GM12875 (cell line): Measurements from ENCODE around the gene DR1.
"Not testable (repeated sequence)": the region's sequence is repeated elsewhere in the genome, so short reads cannot be mapped to it uniquely, and the experiment has no call there.

Source experiments
- H3K4me3 ChIP-seq: one replicate; pipeline ENCODE4 v1.5.1; 2011; ENCODE audit warnings: low read depth, low read length, control low read depth
- CTCF ChIP-seq: IDR thresholded peaks from 2 replicates; pipeline ENCODE4 v1.5.1; 2011; ENCODE audit warnings: low read depth, mild to moderate bottlenecking, control low read depth, inconsistent platforms, low read length, moderate library complexity, borderline replicate concordance; ENCODE audit not compliant: insufficient read depth

DR1 gene

GRCh38 chr1:93374334-93375106 lies 28.8 kb downstream of the DR1 start:
- TF ChIP-seq CTCF = no peak

DNA sequence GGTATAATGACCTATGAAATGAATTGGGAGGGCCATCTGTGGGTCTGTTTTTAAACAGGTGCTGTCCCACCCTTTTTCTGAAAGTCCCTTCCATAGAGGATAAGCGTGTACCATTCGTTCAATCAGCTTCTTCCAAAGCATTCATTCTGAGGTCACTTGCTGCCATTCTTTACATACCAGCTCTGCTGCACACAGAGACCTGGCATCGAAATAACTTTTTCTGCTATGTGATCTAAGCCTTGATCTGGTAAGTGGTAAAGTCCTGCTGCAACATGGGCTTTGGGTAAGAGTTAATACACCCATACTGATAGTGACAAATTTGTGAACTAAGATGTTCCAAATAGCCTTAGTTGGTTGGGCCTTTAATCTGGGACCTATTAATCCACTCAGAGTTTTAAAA lies 38.9 kb downstream of the DR1 start:
- no peak overlapping the region for H3K4me3 ChIP-seq
- TF ChIP-seq CTCF = no peak

More at GRCh38 chr1:93374334-93375106, 28.8 kb downstream of the DR1 start:
- H3K4me3 ChIP-seq = no peak overlapping the region

- not testable (repeated sequence) for H3K4me3 ChIP-seq
Observed at GRCh38 chr1:93386268-93386667, 40.6 kb downstream of the DR1 start.

- H3K4me3 ChIP-seq = no peak overlapping the region
- no peak for TF ChIP-seq CTCF
Observed at GRCh38 chr1:93394514-93394913, 48.8 kb downstream of the DR1 start.

GRCh38 chr1:93395195-93395594 lies 49.5 kb downstream of the DR1 start:
- TF ChIP-seq CTCF = no peak
- H3K4me3 ChIP-seq = no peak overlapping the region

DNA sequence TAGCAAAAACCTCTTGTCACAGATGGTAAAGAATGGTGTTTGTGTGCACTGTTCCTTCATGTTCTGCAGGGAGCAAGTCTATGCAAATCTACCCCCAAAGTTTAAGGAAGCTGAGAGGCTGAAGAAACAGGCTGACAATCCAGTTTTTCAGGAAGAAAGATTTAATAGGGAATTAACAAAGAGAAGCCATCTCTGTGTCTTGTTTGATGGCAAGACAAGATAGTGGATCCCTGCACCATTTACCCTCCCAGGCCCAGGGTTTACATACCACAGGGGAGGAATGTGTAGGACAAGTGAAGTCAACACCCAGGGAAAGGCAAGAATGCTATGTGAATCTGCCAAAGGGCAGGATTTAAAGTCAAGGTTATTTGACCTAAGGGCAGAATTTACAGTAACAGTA lies 54.1 kb downstream of the DR1 start:
- TF ChIP-seq CTCF = no peak
- H3K4me3 ChIP-seq = no peak overlapping the region

GRCh38 chr1:93408203-93408602 lies 62.5 kb downstream of the DR1 start:
- no peak overlapping the region for H3K4me3 ChIP-seq
- no peak for TF ChIP-seq CTCF

DNA sequence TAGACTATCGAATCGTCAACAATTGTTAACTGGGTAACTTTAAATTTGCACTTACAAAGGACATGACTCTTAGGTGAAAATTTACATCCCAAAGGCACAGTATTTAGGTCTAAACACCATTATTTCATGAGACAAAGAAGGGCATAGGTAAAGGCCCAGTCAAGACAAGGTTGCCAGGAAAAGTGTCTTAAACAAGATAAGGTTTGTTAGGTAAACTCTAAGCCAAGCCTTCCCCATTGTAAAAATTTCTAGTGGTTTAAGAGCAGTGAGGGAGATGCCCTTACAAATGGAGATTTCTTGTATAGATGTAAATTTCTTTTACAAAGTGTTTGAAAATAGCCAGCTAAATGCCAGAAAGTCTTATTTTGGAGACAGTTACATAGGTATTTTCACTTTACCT lies 65.3 kb downstream of the DR1 start:
- H3K4me3 ChIP-seq = no peak overlapping the region
- no peak for TF ChIP-seq CTCF
